Trophoblast cell (in vitro differentiated cells and primary cell): ENCODE results near the gene DISC1.

ENCODE experiments used
- DNase-seq, 2 donors: peaks; one replicate each; pipeline ENCODE4 v3.0.0-alpha.2; 2016
- H2AFZ ChIP-seq: 2 replicates; pipeline ENCODE4 v1.6.1; 2013; ENCODE audit warnings: low read length, moderate library complexity, mild to moderate bottlenecking; ENCODE audit not compliant: insufficient read depth, poor library complexity
- H2AK5ac ChIP-seq: 2 replicates; pipeline ENCODE4 v1.6.1; 2013; ENCODE audit warnings: mild to moderate bottlenecking, low read length
- H2BK120ac ChIP-seq: 2 replicates; pipeline ENCODE4 v1.6.1; 2013; ENCODE audit warnings: low read length, mild to moderate bottlenecking, moderate library complexity; ENCODE audit not compliant: insufficient read depth, poor library complexity
- H2BK12ac ChIP-seq: 2 replicates; pipeline ENCODE4 v1.6.1; 2013; ENCODE audit warnings: mild to moderate bottlenecking, low read length, moderate library complexity
- H2BK5ac ChIP-seq: 2 replicates; pipeline ENCODE4 v1.6.1; 2013; ENCODE audit warnings: low read length, low read depth, moderate library complexity, mild to moderate bottlenecking; ENCODE audit not compliant: poor library complexity
- H3K14ac ChIP-seq: 2 replicates; pipeline ENCODE4 v1.6.1; 2013; ENCODE audit warnings: mild to moderate bottlenecking, low read length
- H3K18ac ChIP-seq: 2 replicates; pipeline ENCODE4 v1.6.1; 2013; ENCODE audit warnings: mild to moderate bottlenecking, low read length
- H3K23ac ChIP-seq: 2 replicates; pipeline ENCODE4 v1.6.1; 2013; ENCODE audit warnings: low read length
- H3K27ac ChIP-seq: 2 replicates; pipeline ENCODE4 v1.5.1; 2013; ENCODE audit warnings: low read depth, mild to moderate bottlenecking, inconsistent platforms, low read length, moderate library complexity
- H3K27me3 ChIP-seq: 2 replicates; pipeline ENCODE4 v1.6.1; 2013; ENCODE audit warnings: inconsistent platforms, mild to moderate bottlenecking, low read length, moderate library complexity; ENCODE audit not compliant: insufficient read depth
- H3K36me3 ChIP-seq, 2 experiments: 1 replicate in 1 of 2; 2 replicates in 1 of 2; pipeline ENCODE4 v1.6.1; 2013; ENCODE audit warnings: low read length in 2 of 2, mild to moderate bottlenecking in 2 of 2, moderate library complexity in 1 of 2; ENCODE audit not compliant: insufficient read depth in 2 of 2, control insufficient read depth in 1 of 2
- H3K4ac ChIP-seq: 2 replicates; pipeline ENCODE4 v1.6.1; 2013; ENCODE audit warnings: low read depth, mild to moderate bottlenecking, low read length, moderate library complexity
- H3K4me1 ChIP-seq, 2 experiments: 1 replicate in 1 of 2; 2 replicates in 1 of 2; pipeline ENCODE4 v1.6.1; 2013; ENCODE audit warnings: low read length in 2 of 2, mild to moderate bottlenecking in 2 of 2, moderate library complexity in 1 of 2; ENCODE audit not compliant: insufficient read depth in 2 of 2, control insufficient read depth in 1 of 2
- H3K4me2 ChIP-seq: 2 replicates; pipeline ENCODE4 v1.6.1; 2013; ENCODE audit warnings: inconsistent platforms, mild to moderate bottlenecking, low read length, moderate library complexity
- H3K4me3 ChIP-seq: 2 replicates; pipeline ENCODE4 v1.5.1; 2013; ENCODE audit warnings: mild to moderate bottlenecking, low read depth, low read length, inconsistent platforms
- H3K79me1 ChIP-seq: one replicate; pipeline ENCODE4 v1.6.1; 2013; ENCODE audit warnings: low read length
- H3K79me2 ChIP-seq: 2 replicates; pipeline ENCODE4 v1.6.1; 2013; ENCODE audit warnings: low read length, mild to moderate bottlenecking; ENCODE audit not compliant: control insufficient read depth, insufficient read depth, poor library complexity
- H3K9ac ChIP-seq: 2 replicates; pipeline ENCODE4 v1.6.1; 2013; ENCODE audit warnings: mild to moderate bottlenecking, low read length
- H3K9me3 ChIP-seq: 2 replicates; pipeline ENCODE4 v1.6.1; 2013; ENCODE audit warnings: low read depth, mild to moderate bottlenecking, control low read depth, inconsistent platforms, low read length; ENCODE audit not compliant: insufficient read depth
- H4K12ac ChIP-seq: 2 replicates; pipeline ENCODE4 v1.6.1; 2013; ENCODE audit warnings: low read depth, mild to moderate bottlenecking, low read length, moderate library complexity
- H4K8ac ChIP-seq: 2 replicates; pipeline ENCODE4 v1.6.1; 2013; ENCODE audit warnings: low read depth, mild to moderate bottlenecking, low read length, moderate library complexity
- H4K91ac ChIP-seq: one replicate; pipeline ENCODE4 v1.6.1; 2013; ENCODE audit warnings: low read depth, mild to moderate bottlenecking, low read length, moderate library complexity
- WGBS: extraction: QIAGEN DNeasy Blood & Tissue Kit; methylation state at CpG from one replicate; pipeline ENCODE4 v1.1.7; 2013; ENCODE audit warnings: missing lambda C conversion rate; ENCODE audit not compliant: insufficient read length, insufficient coverage; ENCODE audit errors: extremely low coverage; 5-methylcytosine and 5-hydroxymethylcytosine counted together

The DISC1 gene

GRCh38 chr1:232040260-232040659 is 413.7 kb downstream of the DISC1 start:
- no peaks in the 10 kb centered on the region for H3K4me1 ChIP-seq
- no peak overlapping the region for H3K9ac ChIP-seq
- no peak overlapping the region for H4K12ac ChIP-seq
- no peak overlapping the region for H2BK12ac ChIP-seq
- H3K4ac ChIP-seq = no peak overlapping the region
- H3K14ac ChIP-seq = no peak overlapping the region
- WGBS = no CpG with 5 or more reads among the region's 3 CpGs
- H3K18ac ChIP-seq = no peak overlapping the region
- no peaks in the 10 kb centered on the region for H3K79me2 ChIP-seq
- H3K79me1 ChIP-seq = no peaks in the 10 kb centered on the region
- H2BK120ac ChIP-seq = no peak overlapping the region
- no peak overlapping the region for H2BK5ac ChIP-seq
- no peak overlapping the region for H2AK5ac ChIP-seq
- H3K4me3 ChIP-seq = no peak overlapping the region
- DNase-seq = no peak
- H3K23ac ChIP-seq = no peak overlapping the region
- H3K27me3 ChIP-seq = no peaks in the 10 kb centered on the region
- no peak overlapping the region for H4K91ac ChIP-seq
- H3K36me3 ChIP-seq = no peaks in the 10 kb centered on the region
- no peak overlapping the region for H3K4me2 ChIP-seq
- no peaks in the 10 kb centered on the region for H3K9me3 ChIP-seq
- H4K8ac ChIP-seq = no peak overlapping the region
- no peak overlapping the region for H2AFZ ChIP-seq
- no peak overlapping the region for H3K27ac ChIP-seq

GRCh38 chr1:232044728-232045127 is 418.1 kb downstream of the DISC1 start:
- no peak overlapping the region for H3K4ac ChIP-seq
- no peak overlapping the region for H3K4me3 ChIP-seq
- H3K36me3 ChIP-seq = no peaks in the 10 kb centered on the region
- H4K8ac ChIP-seq = no peak overlapping the region
- H3K4me2 ChIP-seq = no peak overlapping the region
- H2AFZ ChIP-seq = no peak overlapping the region
- no CpG with 5 or more reads among the region's 3 CpGs for WGBS
- H4K91ac ChIP-seq = no peak overlapping the region
- no peak overlapping the region for H2BK12ac ChIP-seq
- DNase-seq = no peak
- no peak overlapping the region for H2AK5ac ChIP-seq
- H3K27me3 ChIP-seq = no peaks in the 10 kb centered on the region
- no peaks in the 10 kb centered on the region for H3K79me1 ChIP-seq
- H3K4me1 ChIP-seq = no peaks in the 10 kb centered on the region
- H3K23ac ChIP-seq = no peak overlapping the region
- H3K9ac ChIP-seq = no peak overlapping the region
- H3K79me2 ChIP-seq = no peaks in the 10 kb centered on the region
- H4K12ac ChIP-seq = no peak overlapping the region
- no peak overlapping the region for H3K18ac ChIP-seq
- H3K9me3 ChIP-seq = no peaks in the 10 kb centered on the region
- H2BK120ac ChIP-seq = no peak overlapping the region
- no peak overlapping the region for H2BK5ac ChIP-seq
- no peak overlapping the region for H3K27ac ChIP-seq
- H3K14ac ChIP-seq = no peak overlapping the region

GRCh38 chr1:232045139-232045994 is 418.8 kb downstream of the DISC1 start:
- H3K23ac ChIP-seq = no peak overlapping the region
- H3K4ac ChIP-seq = no peak overlapping the region
- WGBS = no CpG with 5 or more reads among the region's 8 CpGs
- no peak for DNase-seq
- H2BK120ac ChIP-seq = no peak overlapping the region
- no peak overlapping the region for H4K12ac ChIP-seq
- H3K79me2 ChIP-seq = no peaks in the 10 kb centered on the region
- H4K8ac ChIP-seq = no peak overlapping the region
- no peak overlapping the region for H3K14ac ChIP-seq
- no peaks in the 10 kb centered on the region for H3K36me3 ChIP-seq
- H2BK5ac ChIP-seq = no peak overlapping the region
- H2AK5ac ChIP-seq = no peak overlapping the region
- H3K4me3 ChIP-seq = no peak overlapping the region
- H3K4me2 ChIP-seq = no peak overlapping the region
- H3K9me3 ChIP-seq = no peaks in the 10 kb centered on the region
- H2AFZ ChIP-seq = no peak overlapping the region
- H3K9ac ChIP-seq = no peak overlapping the region
- H3K18ac ChIP-seq = no peak overlapping the region
- no peak overlapping the region for H2BK12ac ChIP-seq
- H3K4me1 ChIP-seq = no peaks in the 10 kb centered on the region
- no peaks in the 10 kb centered on the region for H3K79me1 ChIP-seq
- no peak overlapping the region for H4K91ac ChIP-seq
- H3K27me3 ChIP-seq = no peaks in the 10 kb centered on the region
- H3K27ac ChIP-seq = no peak overlapping the region

GRCh38 chr1:232046451-232047306 is 420.1 kb downstream of the DISC1 start:
- Histone ChIP-seq H4K91ac (no peak overlapping the region), H2AFZ (no peak overlapping the region), H3K23ac (no peak overlapping the region), H2BK5ac (no peak overlapping the region), H2BK120ac (no peak overlapping the region), H3K4ac (no peak overlapping the region), H3K18ac (no peak overlapping the region), H3K4me2 (no peak overlapping the region), H3K27me3 (no peaks in the 10 kb centered on the region), H3K4me3 (no peak overlapping the region), H3K9me3 (no peaks in the 10 kb centered on the region), H3K79me1 (no peaks in the 10 kb centered on the region), H3K4me1 (no peaks in the 10 kb centered on the region), H3K9ac (no peak overlapping the region), H4K8ac (no peak overlapping the region), H2AK5ac (no peak overlapping the region), H3K14ac (no peak overlapping the region), H3K79me2 (no peaks in the 10 kb centered on the region), H2BK12ac (no peak overlapping the region), H4K12ac (no peak overlapping the region), H3K36me3 (no peaks in the 10 kb centered on the region), H3K27ac (no peak overlapping the region)
- no peak for DNase-seq
- WGBS = no CpG with 5 or more reads among the region's 3 CpGs
